ENCODE data around the gene MCU.
"Not testable (repeated sequence)": the region's sequence is repeated elsewhere in the genome, so short reads cannot be mapped to it uniquely, and the experiment has no call there.

The MCU gene

DNA sequence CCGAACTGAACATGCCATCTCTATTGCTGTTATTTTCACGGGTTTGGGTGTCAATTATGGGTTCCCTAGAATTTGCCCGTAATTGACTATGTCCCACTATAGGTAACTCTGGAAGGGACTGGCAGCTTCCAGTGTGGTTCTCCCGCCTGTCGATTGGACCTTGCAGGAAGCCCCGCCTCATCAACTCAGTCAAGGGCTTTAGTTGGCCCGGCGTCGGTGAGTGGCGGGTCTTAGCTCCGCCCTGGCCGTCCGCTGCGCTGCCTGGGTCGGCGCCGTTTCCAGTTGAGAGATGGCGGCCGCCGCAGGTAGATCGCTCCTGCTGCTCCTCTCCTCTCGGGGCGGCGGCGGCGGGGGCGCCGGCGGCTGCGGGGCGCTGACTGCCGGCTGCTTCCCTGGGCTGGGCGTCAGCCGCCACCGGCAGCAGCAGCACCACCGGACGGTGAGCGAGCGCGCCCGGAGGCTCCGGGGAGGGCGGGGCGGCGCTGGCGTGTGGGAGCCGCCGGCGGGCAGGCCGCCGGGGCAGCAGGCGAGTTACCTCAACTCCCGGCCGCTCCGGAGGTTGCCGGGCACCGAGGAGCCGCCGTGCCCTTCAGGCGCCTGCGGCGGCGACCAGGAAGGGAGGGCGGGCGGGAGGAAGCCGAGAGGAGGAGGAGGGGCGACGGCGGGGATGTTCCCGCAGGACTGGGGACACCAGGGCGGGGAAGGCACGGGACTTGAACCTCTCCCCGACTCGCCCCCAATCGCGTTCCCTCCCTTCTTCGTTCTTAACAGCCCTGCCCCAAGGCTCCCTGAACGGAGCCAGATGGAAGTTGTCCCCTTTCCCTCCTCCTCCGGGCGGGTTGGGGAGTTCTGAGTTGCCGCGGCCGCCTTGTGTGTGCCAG is at the start of gene MCU:
Gene MCU, plus strand, starts transcription at position 281 of the 881 bp plus-strand sequence. Its CDS starts 9 bp downstream, at position 290.
- no peak for TF ChIP-seq CTCF (IDR thresholded peaks at IDR 0.05; ENCODE audit: low read depth, low read length, missing control alignments)
- H3K4me3 ChIP-seq (replicated peaks; ENCODE audit: low read depth, low read length), result peak within 1 kb of the TSS; percentile 83
- peak; percentile 62 for DNase-seq (ENCODE audit: extremely low read depth, low read depth)

DNA sequence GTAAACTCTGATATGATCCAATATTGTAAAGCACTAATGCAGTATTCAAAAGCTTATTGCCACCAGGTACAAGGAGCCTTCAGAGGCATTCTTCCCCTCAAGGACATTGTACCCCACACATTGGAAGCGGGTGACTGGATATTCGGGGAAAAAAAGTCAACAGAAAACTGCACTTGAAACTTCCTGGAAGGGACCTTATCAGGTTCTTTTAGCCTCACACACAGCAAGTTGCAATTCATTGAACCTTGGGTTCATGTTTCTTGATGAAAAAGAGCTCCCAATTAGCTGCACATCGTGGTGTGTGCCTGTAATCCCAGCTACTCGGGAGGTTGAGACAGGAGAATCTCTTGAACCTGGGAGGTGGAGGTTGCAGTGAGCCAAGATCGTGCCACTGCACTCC is 49.6 kb upstream of the MCU start:
- no peak for TF ChIP-seq CTCF (IDR thresholded peaks at IDR 0.05; ENCODE audit: low read depth, low read length, missing control alignments)
- H3K4me3 ChIP-seq (replicated peaks; ENCODE audit: low read depth, low read length), result no peak overlapping the region
- no peak for DNase-seq (ENCODE audit: extremely low read depth, low read depth)

DNA sequence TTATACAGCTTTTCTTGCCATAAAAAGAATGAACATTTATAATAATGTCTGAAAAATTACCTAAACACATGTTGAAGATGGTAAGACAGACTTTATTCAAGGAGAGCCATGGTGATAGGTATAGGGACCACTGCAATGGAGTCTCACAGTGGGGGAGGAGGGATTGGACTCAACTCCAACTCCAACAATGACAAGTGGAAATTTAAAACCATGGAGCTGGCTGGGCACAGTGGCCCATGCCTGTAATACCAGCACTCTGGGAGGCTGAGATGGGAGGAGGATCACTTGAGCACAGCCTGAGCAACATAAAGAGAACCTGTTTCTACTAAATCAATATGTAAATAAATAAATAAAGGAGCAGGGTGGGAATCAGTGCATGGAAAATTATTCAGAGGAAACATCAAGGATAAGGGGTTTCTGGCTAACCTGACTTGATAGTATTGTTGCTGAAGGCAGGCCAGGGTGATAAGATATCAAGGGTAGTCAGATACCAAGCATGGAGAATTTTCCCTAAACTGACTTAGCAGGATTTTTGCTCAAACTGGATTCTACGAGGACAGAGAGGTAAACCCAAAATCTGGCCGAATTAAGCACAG is 46.6 kb upstream of the MCU start:
- TF ChIP-seq CTCF (IDR thresholded peaks at IDR 0.05; ENCODE audit: low read depth, low read length, missing control alignments), result no peak
- no peak for DNase-seq (ENCODE audit: extremely low read depth, low read depth)

GRCh38 chr10:72646971-72647370 is 45.0 kb upstream of the MCU start:
- not testable (repeated sequence) for DNase-seq (ENCODE audit: extremely low read depth, low read depth); H3K4me3 ChIP-seq (replicated peaks; ENCODE audit: low read depth, low read length)

More for the DNA sequence above, 46.6 kb upstream of the MCU start:
- H3K4me3 ChIP-seq (replicated peaks; ENCODE audit: low read depth, low read length), result no peak overlapping the region

DNA sequence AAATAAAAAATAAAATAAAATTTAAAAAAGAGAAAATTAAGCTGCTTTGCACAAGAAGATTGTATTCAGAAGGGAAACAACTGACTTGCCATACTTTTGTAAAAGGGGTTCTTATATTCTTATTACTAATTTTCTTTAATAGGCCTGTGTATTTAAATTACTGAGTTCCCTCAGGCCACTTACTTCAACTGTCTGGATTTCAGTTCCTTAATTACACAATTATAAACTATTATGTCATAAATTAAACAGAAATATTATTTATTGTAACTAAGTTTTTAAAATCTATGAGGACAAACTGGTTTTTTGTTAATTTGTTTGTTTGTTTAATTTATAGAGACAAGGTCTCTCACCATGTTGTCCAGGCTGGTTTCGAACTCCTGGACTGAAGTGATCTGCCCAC is 43.6 kb upstream of the MCU start:
- TF ChIP-seq CTCF (IDR thresholded peaks at IDR 0.05; ENCODE audit: low read depth, low read length, missing control alignments), result no peak

GRCh38 chr10:72649291-72649690 is 42.7 kb upstream of the MCU start:
- DNase-seq (ENCODE audit: extremely low read depth, low read depth), result no peak
- H3K4me3 ChIP-seq (replicated peaks; ENCODE audit: low read depth, low read length), result no peak overlapping the region
- no peak for TF ChIP-seq CTCF (IDR thresholded peaks at IDR 0.05; ENCODE audit: low read depth, low read length, missing control alignments)

More for the DNA sequence above, 43.6 kb upstream of the MCU start:
- no peak for DNase-seq (ENCODE audit: extremely low read depth, low read depth)
- H3K4me3 ChIP-seq (replicated peaks; ENCODE audit: low read depth, low read length), result no peak overlapping the region

- no peak overlapping the region for H3K4me3 ChIP-seq (replicated peaks; ENCODE audit: low read depth, low read length)
- no peak for DNase-seq (ENCODE audit: extremely low read depth, low read depth)
- TF ChIP-seq CTCF (IDR thresholded peaks at IDR 0.05; ENCODE audit: low read depth, low read length, missing control alignments), result no peak
Observed at GRCh38 chr10:72653383-72654096, 38.4 kb upstream of the MCU start.

All from HFF-Myc (cell line).